HG03103 (cell line): Measurements from ENCODE around the gene CENPH.
A peak's percentile ranks its signal among the peaks of the same experiment; 100 is the strongest.
"Not testable (repeated sequence)": the region's sequence is repeated elsewhere in the genome, so short reads cannot be mapped to it uniquely, and the experiment has no call there.

Experiments
- ATAC-seq: cut with Tn5 transposase; IDR thresholded peaks from one replicate; pipeline ENCODE4 v1.9.1; 2021; ENCODE audit warnings: low read depth; ENCODE audit not compliant: unreplicated experiment

The CENPH gene

DNA sequence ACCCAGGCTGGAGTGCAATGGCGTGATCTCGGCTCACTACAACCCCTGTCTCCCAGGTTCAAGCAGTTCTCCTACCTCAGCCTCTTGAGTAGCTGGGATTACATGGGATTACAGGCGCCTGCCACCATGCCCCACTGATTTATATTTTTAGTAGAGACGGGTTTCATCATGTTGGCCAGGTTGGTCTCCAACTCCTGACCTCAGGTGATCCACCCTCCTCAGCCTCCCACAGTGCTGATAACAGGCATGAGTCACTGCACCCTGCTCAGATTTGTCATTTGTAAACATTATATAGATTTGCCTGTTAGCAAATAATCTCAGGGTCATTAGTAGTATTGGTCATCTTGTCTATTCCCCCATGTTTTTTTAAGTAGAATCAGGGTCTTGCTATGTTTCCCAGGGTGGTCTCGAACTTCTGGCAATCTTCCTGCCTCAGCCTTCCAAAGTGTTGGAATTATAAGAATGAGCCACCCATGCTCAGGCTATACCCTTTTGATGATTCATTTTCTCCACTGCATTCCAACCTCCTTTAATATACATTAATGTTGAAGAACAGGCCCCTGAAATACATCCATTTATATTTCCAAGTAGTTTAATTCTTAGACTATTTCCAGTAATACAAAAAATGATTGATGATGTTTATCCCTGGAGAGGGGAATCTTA lies 17.3 kb downstream of the CENPH start:
- no peak for ATAC-seq

GRCh38 chr5:69209602-69210001 lies 20.2 kb downstream of the CENPH start:
- no peak for ATAC-seq

- ATAC-seq, result no peak
These were observed 21.8 kb downstream of the CENPH start for GRCh38 chr5:69211200-69211599.

DNA sequence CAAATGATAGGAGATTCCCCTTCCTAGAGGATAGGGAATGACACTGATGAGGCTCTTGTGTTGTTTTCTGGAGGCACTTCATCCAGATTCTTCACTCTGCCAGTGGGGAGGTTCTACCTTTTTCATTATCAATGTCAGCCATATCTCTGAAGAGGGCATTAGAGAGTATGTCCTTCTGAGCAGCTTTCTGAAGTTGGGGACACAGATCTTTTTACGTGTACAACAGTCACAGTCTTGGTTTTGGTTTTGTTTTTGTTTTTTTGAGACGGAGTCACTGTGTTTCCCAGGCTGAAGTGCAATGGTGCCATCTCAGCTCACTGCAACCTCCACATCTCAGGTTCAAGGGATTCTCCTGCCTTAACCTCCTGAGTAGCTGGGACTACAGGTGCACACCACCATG lies 22.6 kb downstream of the CENPH start:
- no peak for ATAC-seq

GRCh38 chr5:69213513-69214215 lies 24.3 kb downstream of the CENPH start:
- ATAC-seq, result no peak

GRCh38 chr5:69217151-69217511 lies 27.7 kb downstream of the CENPH start:
- no peak for ATAC-seq

- ATAC-seq, result peak; percentile 88
These were observed 28.5 kb downstream of the CENPH start for GRCh38 chr5:69217548-69218526.

DNA sequence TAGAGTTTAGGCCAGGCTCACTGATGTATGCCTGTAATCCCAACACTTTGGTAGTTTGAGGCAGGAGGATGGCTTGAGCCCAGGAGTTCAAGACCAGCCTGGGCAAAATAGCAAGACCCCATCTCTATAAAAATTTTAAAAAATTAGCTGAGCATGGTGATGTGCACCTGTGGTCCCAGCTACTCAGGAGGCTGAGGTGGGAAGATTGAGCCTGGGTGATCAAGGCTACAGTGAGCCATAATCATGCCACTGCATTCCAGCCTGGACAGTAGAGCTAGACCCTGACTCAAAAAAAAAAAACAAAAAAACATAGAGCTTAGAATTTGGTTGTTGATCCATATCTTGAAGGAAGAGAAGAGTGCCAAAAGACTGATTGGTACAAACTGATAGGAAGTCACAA lies 30.6 kb downstream of the CENPH start:
- ATAC-seq, result no peak

DNA sequence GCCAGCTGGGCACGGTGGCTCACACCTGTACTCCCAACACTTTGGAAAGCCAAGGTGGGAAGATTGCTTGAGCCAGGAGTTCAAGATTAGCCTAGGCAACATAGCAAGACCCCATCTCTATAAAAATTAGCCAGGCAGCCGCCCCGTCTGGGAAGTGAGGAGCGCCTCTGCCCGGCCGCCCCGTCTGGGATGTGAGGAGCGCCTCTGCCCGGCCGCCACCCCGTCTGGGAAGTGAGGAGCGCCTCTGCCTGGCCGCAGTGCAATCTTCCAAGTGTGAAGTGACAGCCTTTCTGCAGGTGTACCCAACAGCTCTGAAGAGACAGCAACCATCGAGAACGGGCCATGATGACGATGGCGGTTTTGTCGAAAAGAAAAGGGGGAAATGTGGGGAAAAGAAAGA lies 31.0 kb downstream of the CENPH start:
- ATAC-seq, result not testable (repeated sequence)

GRCh38 chr5:69220833-69221232 lies 31.4 kb downstream of the CENPH start:
- not testable (repeated sequence) for ATAC-seq

DNA sequence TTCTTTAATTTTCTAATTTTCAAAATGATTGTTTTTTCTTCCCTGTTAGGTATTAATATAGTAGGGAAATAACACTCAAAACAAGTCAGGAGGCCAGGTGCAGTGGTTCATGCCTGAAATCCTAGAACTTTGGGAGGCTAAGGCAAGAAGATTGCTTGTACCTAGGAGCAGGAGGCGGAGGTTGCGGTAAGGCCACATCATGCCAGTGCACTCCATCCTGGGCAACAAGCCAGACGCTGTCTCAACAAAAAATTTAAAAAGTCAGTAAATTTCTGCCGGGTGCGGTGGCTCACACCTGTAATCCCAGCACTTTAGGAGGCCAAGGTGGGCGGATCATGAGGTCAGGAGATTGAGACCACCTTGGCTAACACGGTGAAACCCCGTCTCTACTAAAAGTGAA lies 35.1 kb downstream of the CENPH start:
- ATAC-seq, result no peak

- no peak for ATAC-seq
These were observed 36.5 kb downstream of the CENPH start for GRCh38 chr5:69225860-69226259.

GRCh38 chr5:69230181-69230580 lies 40.8 kb downstream of the CENPH start:
- no peak for ATAC-seq

GRCh38 chr5:69231281-69231680 lies 41.9 kb downstream of the CENPH start:
- no peak for ATAC-seq

- ATAC-seq, result no peak
These were observed 42.5 kb downstream of the CENPH start for GRCh38 chr5:69231851-69232250.

DNA sequence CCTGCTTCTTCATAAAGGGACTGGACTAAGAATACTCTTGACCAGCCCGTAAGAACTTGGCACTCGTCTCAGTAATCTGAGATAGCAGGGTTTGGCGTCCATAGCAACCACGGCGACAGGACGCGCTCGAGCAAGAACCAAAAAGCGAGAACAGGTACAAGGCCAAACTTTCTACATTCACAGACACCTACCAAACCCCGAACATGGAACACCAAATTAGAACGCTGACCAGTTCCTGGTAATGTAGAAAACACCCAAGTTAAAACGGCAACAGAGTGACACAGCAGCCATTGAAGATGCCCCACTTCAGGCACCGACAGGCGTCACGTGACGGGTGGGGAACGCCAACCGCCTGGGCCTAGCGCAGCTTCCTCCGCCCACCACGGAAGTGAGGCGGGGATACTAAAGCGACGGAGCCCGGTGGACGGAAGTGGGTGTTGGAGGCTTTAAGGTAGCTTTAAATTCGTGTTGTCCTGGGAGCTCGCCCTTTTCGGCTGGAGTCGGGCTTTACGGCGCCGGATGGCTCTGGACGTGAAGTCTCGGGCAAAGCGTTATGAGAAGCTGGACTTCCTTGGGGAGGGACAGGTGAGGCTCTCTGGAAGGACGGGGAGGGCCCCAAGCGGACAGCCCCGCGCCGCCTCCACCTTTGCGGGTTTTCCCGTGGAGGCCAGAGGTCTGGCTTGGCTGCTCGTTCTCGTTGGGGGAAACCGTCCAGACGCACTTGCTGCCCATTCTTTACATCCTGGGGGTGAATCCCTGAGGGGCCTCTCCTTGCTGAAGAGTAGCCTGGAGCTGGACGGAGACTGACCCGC lies 45.3 kb downstream of the CENPH start, which contains the start of gene CDK7:
Gene CDK7, plus strand, starts transcription at position 430 of the 812 bp plus-strand sequence. Its CDS starts 90 bp downstream, at position 520.
- ATAC-seq, result peak; percentile 98

DNA sequence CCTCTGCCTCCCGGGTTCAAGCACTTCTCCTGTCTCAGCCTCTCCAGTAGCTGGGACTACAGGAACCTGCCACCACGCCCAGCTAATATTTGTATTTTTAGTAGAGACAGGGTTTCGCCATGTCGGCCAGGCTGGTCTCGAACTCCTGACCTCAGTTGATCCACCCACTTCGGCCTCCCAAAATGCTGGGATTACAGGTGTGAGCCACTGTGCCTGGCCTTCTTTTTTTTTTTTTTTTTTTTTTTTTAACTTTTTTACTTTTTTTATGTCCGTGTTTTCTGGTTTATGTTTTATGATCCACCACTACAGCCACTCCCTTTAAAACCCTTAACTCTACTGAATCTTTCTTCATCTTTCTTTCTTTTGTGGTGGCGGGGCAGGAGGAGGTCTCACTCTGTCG lies 47.4 kb downstream of the CENPH start:
- ATAC-seq, result not testable (repeated sequence)

GRCh38 chr5:69237877-69238276 lies 48.5 kb downstream of the CENPH start:
- no peak for ATAC-seq

- ATAC-seq, result no peak
These were observed 49.4 kb downstream of the CENPH start for GRCh38 chr5:69238760-69239251.
